HepG2 (cell line): ENCODE measurements around the gene ZWILCH. TPM values are rescaled to one million over a fixed set of nuclear protein-coding genes. Genes with fewer than 3 reads are reported as not detected.
A peak's percentile ranks its signal among the peaks of the same experiment; 100 is the strongest.

ENCODE experiments used
- ATM ChIP-seq: fragments of 450-650 bp; IDR thresholded peaks from 2 replicates; pipeline ENCODE4 v1.7.1; 2017; ENCODE audit warnings: mild to moderate bottlenecking, borderline replicate concordance
- CENPT ChIP-seq: sonication (generic); formaldehyde crosslinking; IDR thresholded peaks from 2 replicates; pipeline ENCODE4 v1.8.0; 2022; ENCODE audit warnings: low read depth, mild to moderate bottlenecking, moderate library complexity, missing genetic modification reagents
- DNMT1 ChIP-seq: sonication (generic); formaldehyde crosslinking; IDR thresholded peaks from 2 replicates; pipeline ENCODE4 v1.5.1; 2020; ENCODE audit warnings: mild to moderate bottlenecking, missing genetic modification reagents
- ETV5 ChIP-seq: IDR thresholded peaks from 2 replicates; pipeline ENCODE4 v1.6.1; 2018; ENCODE audit warnings: missing biosample characterization, missing genetic modification reagents, inconsistent platforms, borderline replicate concordance
- FOXK1 ChIP-seq: sonication (generic); formaldehyde crosslinking; IDR thresholded peaks from 2 replicates; pipeline ENCODE4 v1.4.0; 2020; ENCODE audit warnings: low read depth, missing genetic modification reagents, borderline replicate concordance
- GATA4 ChIP-seq: sonication (generic); IDR thresholded peaks from 2 replicates; pipeline ENCODE4 v1.6.1; 2016; ENCODE audit warnings: antibody characterized with exemption, low read depth, borderline replicate concordance
- HES4 ChIP-seq: sonication (generic); formaldehyde crosslinking; IDR thresholded peaks from 2 replicates; pipeline ENCODE4 v1.9.0; 2021; ENCODE audit warnings: mild to moderate bottlenecking, missing genetic modification reagents, borderline replicate concordance
- HNRNPH1 ChIP-seq: fragments of 200-400 bp; formaldehyde crosslinking; optimal IDR thresholded peaks from 2 replicates; pipeline ENCODE3; 2017; ENCODE audit warnings: mild to moderate bottlenecking, low read depth, low read length
- NR2F2 ChIP-seq: IDR thresholded peaks from 2 replicates; pipeline ENCODE4 v1.6.1; 2012; ENCODE audit warnings: low read depth, inconsistent platforms, borderline replicate concordance
- PCBP2 ChIP-seq: fragments of 200-400 bp; formaldehyde crosslinking; optimal IDR thresholded peaks from 2 replicates; pipeline ENCODE3; 2018; ENCODE audit warnings: low read length, low read depth; ENCODE audit not compliant: poor library complexity, severe bottlenecking
- SRY ChIP-seq: sonication (generic); formaldehyde crosslinking; IDR thresholded peaks from 2 replicates; pipeline ENCODE4 v1.8.0; 2022; ENCODE audit warnings: mild to moderate bottlenecking, missing genetic modification reagents
- ZMAT3 ChIP-seq: sonication (generic); formaldehyde crosslinking; conservative IDR thresholded peaks from 2 replicates; pipeline ENCODE4 v1.7.0; 2021; ENCODE audit warnings: missing genetic modification reagents
- ZNF232 ChIP-seq: sonication (generic); formaldehyde crosslinking; IDR thresholded peaks from 2 replicates; pipeline ENCODE4 v1.4.0; 2020; ENCODE audit warnings: missing genetic modification reagents, borderline replicate concordance
- ZNF383 ChIP-seq: sonication (generic); formaldehyde crosslinking; IDR thresholded peaks from 2 replicates; pipeline ENCODE4 v1.4.0; 2020; ENCODE audit warnings: missing genetic modification reagents, mild to moderate bottlenecking, borderline replicate concordance
- ZNF430 ChIP-seq: sonication (generic); formaldehyde crosslinking; IDR thresholded peaks from 2 replicates; pipeline ENCODE4 v1.9.0; 2021; ENCODE audit warnings: mild to moderate bottlenecking, missing genetic modification reagents
- ZNF678 ChIP-seq: sonication (generic); formaldehyde crosslinking; IDR thresholded peaks from 2 replicates; pipeline ENCODE4 v1.4.0; 2020; ENCODE audit warnings: mild to moderate bottlenecking, missing genetic modification reagents
- polyA plus RNA-seq, 8 experiments: library from polyadenylated mRNA; depleted of rRNA in 3 of 8; stranded (reverse) in 7 of 8; unstranded in 1 of 8; fragments of >200 nt; fragmentation: Illumina TruSeq in 4 of 8; extraction: Trizol in 4 of 8; gene quantifications; 2 replicates each; pipeline versions ENCODE4 v1.2.1 to v1.2.3, GENCODE V29; 2011 to 2016; ENCODE audit warnings: low read depth in 4 of 8, missing spikeins in 1 of 8, mixed read lengths in 1 of 8; ENCODE audit not compliant: insufficient read depth in 1 of 8
- total RNA-seq, 5 experiments: library from RNA; depleted of rRNA; stranded (reverse); fragments of >200 nt; fragmentation: Illumina TruSeq; extraction: Trizol; gene quantifications; 2 replicates each; pipeline ENCODE4 v1.2.3, GENCODE V29; 2016; ENCODE audit warnings: low read depth in 1 of 5
- TF ChIP-seq, protein P1 (sequence below): sonication (generic); formaldehyde crosslinking; IDR thresholded peaks from 2 replicates; pipeline ENCODE4 v1.5.1; 2020; ENCODE audit warnings: mild to moderate bottlenecking, missing genetic modification reagents, moderate library complexity
- TF ChIP-seq, protein P2 (sequence below): sonication (generic); formaldehyde crosslinking; IDR thresholded peaks from 2 replicates; pipeline ENCODE4 v1.4.0; 2020; ENCODE audit warnings: missing genetic modification reagents
- TF ChIP-seq, protein P3 (sequence below): IDR thresholded peaks from 2 replicates; pipeline ENCODE4 v1.6.1; 2016; ENCODE audit warnings: missing compliant biosample characterization, missing genetic modification reagents, borderline replicate concordance
- TF ChIP-seq, protein P4 (sequence below): IDR thresholded peaks from 2 replicates; pipeline ENCODE4 v1.6.1; 2012; ENCODE audit warnings: low read depth, low read length, improper control_type of control experiment
- TF ChIP-seq, protein P5 (sequence below): sonication (generic); formaldehyde crosslinking; IDR thresholded peaks from 2 replicates; pipeline ENCODE4 v1.9.0; 2022; ENCODE audit warnings: missing genetic modification reagents, mild to moderate bottlenecking, borderline replicate concordance

The ZWILCH gene
- total and polyA plus RNA-seq, 2 of the 13 experiments (the other 11 are each of a cell fraction or from before 2014, with no cell fraction given): 9.5 to 27.8 TPM

DNA sequence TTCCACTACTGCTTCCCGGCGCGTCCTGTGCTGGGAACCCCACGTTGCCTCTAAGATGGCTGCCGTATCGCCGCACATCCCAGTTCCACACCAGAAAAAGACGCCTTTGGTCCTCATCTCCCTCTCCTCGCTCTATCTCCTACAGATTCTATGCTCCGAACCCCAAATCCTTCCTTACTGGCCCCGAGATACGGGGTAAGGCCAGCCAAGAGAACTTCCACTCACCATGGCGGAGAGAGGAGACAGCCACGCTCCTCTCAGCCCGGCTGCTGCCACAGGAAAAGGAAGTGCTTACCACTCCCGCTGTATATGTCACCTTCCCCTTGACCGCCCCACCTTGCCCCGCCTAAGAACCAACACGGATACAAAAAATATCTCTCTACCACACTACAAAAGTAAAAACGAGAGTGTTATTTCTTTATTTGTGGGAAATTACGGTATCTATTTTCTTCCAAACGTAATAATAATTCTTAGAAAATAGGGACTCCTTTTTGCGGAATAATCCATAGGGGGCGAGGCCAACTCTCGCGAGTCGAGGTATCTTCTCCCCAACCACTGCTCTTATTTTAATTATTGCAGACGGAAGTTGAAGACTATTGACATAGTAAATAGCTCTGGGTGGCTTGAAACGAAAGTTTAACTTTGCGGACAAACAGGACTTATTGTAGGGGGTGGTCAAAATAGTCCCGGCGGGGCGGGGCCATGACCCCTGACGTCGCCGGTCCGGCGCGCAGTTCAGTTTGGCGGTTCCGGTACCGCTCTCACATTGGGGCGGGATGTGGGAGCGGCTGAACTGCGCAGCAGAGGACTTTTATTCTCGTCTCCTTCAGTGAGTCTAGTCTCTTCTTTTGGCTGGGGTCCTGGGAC is at the start of gene ZWILCH, which contains the start of gene RPL4 (continued):
- TF ChIP-seq, protein P1, sequence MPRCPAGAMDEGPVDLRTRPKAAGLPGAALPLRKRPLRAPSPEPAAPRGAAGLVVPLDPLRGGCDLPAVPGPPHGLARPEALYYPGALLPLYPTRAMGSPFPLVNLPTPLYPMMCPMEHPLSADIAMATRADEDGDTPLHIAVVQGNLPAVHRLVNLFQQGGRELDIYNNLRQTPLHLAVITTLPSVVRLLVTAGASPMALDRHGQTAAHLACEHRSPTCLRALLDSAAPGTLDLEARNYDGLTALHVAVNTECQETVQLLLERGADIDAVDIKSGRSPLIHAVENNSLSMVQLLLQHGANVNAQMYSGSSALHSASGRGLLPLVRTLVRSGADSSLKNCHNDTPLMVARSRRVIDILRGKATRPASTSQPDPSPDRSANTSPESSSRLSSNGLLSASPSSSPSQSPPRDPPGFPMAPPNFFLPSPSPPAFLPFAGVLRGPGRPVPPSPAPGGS (CRISPR knock-in tag): no peak; the same call in 1 of the 2 replicates
- TF ChIP-seq ZMAT3 (CRISPR knock-in tag) (no peak), ETV5 (CRISPR knock-in tag) (peak; percentile 51), ZNF678 (CRISPR knock-in tag) (no peak), HES4 (CRISPR knock-in tag) (peak; percentile 52; the same call in 1 of the 2 replicates), FOXK1 (CRISPR knock-in tag) (peak; percentile 14; the same call in 1 of the 2 replicates), HNRNPH1 (no peak), SRY (CRISPR knock-in tag) (no peak), ZNF232 (peak; percentile 29; the same call in 1 of the 2 replicates), GATA4 (peak; percentile 69; the same call in 1 of the 2 replicates), NR2F2 (0 out of 2 replicates have a peak, but pooled peaks have one; percentile 21), ZNF383 (CRISPR knock-in tag) (no peak), PCBP2 (no peak), CENPT (no peak), ATM (no peak), DNMT1 (CRISPR knock-in tag) (no peak), ZNF430 (CRISPR knock-in tag) (0 out of 2 replicates have a peak, but pooled peaks have one; percentile 43)
- TF ChIP-seq, protein P2, sequence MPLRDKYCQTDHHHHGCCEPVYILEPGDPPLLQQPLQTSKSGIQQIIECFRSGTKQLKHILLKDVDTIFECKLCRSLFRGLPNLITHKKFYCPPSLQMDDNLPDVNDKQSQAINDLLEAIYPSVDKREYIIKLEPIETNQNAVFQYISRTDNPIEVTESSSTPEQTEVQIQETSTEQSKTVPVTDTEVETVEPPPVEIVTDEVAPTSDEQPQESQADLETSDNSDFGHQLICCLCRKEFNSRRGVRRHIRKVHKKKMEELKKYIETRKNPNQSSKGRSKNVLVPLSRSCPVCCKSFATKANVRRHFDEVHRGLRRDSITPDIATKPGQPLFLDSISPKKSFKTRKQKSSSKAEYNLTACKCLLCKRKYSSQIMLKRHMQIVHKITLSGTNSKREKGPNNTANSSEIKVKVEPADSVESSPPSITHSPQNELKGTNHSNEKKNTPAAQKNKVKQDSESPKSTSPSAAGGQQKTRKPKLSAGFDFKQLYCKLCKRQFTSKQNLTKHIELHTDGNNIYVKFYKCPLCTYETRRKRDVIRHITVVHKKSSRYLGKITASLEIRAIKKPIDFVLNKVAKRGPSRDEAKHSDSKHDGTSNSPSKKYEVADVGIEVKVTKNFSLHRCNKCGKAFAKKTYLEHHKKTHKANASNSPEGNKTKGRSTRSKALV (CRISPR knock-in tag): no peak
- TF ChIP-seq, protein P3, sequence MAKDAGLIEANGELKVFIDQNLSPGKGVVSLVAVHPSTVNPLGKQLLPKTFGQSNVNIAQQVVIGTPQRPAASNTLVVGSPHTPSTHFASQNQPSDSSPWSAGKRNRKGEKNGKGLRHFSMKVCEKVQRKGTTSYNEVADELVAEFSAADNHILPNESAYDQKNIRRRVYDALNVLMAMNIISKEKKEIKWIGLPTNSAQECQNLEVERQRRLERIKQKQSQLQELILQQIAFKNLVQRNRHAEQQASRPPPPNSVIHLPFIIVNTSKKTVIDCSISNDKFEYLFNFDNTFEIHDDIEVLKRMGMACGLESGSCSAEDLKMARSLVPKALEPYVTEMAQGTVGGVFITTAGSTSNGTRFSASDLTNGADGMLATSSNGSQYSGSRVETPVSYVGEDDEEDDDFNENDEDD (CRISPR knock-in tag): peak; percentile 96
- TF ChIP-seq, protein P4, sequence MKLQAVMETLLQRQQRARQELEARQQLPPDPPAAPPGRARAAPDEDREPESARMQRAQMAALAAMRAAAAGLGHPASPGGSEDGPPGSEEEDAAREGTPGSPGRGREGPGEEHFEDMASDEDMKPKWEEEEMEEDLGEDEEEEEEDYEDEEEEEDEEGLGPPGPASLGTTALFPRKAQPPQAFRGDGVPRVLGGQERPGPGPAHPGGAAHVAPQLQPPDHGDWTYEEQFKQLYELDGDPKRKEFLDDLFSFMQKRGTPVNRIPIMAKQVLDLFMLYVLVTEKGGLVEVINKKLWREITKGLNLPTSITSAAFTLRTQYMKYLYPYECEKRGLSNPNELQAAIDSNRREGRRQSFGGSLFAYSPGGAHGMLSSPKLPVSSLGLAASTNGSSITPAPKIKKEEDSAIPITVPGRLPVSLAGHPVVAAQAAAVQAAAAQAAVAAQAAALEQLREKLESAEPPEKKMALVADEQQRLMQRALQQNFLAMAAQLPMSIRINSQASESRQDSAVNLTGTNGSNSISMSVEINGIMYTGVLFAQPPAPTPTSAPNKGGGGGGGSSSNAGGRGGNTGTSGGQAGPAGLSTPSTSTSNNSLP: peak; percentile 64
- TF ChIP-seq, protein P5, sequence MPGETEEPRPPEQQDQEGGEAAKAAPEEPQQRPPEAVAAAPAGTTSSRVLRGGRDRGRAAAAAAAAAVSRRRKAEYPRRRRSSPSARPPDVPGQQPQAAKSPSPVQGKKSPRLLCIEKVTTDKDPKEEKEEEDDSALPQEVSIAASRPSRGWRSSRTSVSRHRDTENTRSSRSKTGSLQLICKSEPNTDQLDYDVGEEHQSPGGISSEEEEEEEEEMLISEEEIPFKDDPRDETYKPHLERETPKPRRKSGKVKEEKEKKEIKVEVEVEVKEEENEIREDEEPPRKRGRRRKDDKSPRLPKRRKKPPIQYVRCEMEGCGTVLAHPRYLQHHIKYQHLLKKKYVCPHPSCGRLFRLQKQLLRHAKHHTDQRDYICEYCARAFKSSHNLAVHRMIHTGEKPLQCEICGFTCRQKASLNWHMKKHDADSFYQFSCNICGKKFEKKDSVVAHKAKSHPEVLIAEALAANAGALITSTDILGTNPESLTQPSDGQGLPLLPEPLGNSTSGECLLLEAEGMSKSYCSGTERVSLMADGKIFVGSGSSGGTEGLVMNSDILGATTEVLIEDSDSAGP (CRISPR knock-in tag): 0 out of 2 replicates have a peak, but pooled peaks have one; percentile 35
